Activated CD4-positive, alpha-beta T cell treated with anti-CD3 and anti-CD28 coated beads for 4 hours (primary cell): ENCODE results near the gene XAF1.
"Not testable (repeated sequence)": the region's sequence is repeated elsewhere in the genome, so short reads cannot be mapped to it uniquely, and the experiment has no call there.

Experiments used
- DNase-seq, 2 donors: peaks; one replicate each; pipeline ENCODE4 v3.0.0-alpha.2; 2020

Gene XAF1

GRCh38 chr17:6755281-6755680 is 565 bp upstream of the XAF1 start:
- DNase-seq: no peak

DNA sequence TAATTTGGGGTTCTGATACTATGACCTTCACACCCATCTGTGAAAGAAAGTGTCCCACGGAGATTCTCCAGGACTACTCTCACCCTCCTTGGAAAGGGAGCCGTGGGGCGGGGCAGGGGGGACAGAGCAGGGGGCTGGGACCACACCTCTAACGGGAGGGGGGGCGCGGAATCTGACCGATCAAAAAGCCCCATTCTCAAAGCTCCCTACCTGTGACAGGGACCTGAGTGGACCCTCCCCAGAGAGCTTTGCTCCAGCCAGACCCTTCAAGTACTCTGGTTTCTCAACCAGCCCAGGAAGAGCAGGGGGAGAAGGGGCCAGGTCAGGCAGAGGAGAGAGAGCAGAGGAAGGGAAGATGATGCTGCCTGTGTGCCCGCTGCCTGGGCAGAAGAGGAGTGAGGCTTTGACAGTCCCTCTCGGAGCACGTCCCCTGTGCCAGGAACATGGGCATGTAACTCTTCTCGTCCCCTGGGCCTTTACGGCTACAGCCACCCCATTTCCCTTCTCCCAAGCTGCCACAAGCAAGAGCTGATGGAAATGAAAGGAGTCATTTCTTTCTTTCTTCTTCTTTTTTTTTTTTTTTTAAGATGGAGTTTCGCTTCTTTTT is 682 bp downstream of the XAF1 start:
- no peak for DNase-seq

- DNase-seq: no peak
Observed at GRCh38 chr17:6757747-6758146, 1.9 kb downstream of the XAF1 start.

GRCh38 chr17:6761779-6762178 is 5.9 kb downstream of the XAF1 start:
- no peak for DNase-seq

DNA sequence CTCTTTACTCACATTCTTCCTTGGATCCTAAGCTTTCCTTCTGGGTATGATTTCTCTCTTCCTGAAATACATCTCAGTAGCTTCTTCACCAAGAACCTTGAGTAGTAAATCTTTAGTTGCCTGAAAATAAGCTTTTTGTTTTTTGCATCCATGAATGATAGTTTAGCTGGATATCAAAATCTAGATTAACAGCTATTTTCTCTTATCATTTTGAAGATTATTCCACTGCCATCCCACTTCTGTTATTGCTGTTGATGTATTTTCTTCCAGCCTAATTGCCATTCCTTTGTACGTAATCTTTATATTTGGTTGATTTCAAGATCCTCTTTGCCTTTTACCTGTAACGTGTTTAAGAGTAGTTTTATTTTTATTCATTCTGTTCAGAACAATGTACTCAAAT is 12.6 kb downstream of the XAF1 start:
- DNase-seq: no peak

DNA sequence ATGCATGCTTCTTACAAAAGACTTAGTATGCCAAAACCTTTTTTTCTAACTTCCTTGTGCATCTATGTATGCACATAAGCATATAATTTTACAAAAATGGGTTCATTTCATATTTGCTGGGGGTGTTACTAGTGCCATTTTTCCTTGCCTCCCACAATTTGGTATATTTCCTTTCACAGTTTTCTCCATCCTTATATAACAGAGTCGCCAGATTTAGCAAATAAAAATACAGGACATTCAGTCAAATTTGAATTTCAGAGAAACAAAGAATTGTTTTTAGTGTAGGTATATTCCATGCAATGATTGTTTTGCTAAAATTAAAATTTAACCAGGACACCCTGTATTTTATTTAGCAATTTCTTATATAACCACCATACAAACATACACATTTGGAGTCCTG is 16.2 kb downstream of the XAF1 start:
- no peak for DNase-seq

DNA sequence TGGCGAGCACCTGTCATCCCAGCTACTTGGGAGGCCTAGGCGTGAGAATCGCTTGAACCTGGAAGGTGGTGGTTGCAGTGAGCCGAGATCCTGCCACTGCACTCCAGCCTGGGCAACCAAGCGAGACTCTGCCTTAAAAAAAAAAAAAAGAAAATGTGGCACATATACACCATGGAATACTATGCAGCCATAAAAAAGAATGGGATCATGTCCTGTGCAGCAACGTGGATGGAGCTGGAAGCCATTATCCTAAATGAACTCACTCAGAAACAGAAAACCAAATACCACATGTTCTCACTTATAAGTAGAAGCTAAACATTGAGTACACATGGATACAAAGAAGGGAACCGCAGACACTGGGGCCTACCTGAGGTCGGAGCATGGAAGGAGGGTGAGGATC is 19.1 kb downstream of the XAF1 start:
- not testable (repeated sequence) for DNase-seq

- DNase-seq: no peak
Observed at GRCh38 chr17:6775871-6776405, 20.1 kb downstream of the XAF1 start, which contains the start of gene FBXO39. Gene FBXO39, plus strand, starts transcription at chr17:6776215. Its CDS starts 3,654 bp downstream, at chr17:6779869.

DNA sequence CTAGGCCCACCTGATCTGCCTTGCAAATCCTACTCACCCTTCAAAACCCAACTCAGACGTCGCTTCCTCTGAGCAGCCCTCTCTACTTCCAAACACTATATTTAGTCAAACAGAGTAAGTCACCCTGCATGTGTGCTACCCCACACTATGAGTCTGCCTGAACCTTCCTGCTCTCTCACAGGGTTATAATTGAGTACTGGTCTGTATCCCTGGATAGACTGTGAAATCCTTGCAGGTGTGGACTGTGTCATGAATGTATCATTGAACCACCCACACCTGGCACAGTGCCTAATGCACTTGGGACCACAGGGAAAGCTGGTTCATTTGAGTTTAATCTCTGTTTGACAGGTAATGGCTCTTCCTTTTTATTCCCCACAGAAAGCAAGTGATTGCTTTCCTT is 23.6 kb downstream of the XAF1 start:
- no peak for DNase-seq

DNA sequence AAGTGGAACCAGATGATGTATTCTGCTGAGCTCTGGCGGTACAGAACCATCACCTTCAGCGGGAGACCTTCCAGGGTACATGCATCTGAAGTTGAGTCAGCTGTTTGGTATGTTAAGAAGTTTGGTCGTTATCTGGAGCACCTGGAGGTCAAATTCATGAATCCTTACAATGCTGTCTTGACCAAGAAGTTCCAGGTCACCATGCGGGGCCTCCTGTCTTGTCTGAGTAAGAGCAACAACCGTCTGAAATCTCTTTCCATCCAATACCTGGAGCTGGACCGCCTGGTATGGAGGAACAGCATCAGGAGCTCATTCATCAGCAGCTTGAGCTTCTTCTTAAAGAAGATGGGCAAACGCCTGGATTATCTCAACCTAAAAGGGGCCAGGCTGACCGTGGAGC is 24.2 kb downstream of the XAF1 start:
- DNase-seq: no peak

- DNase-seq: no peak
Observed at GRCh38 chr17:6780886-6781285, 25.0 kb downstream of the XAF1 start.

DNA sequence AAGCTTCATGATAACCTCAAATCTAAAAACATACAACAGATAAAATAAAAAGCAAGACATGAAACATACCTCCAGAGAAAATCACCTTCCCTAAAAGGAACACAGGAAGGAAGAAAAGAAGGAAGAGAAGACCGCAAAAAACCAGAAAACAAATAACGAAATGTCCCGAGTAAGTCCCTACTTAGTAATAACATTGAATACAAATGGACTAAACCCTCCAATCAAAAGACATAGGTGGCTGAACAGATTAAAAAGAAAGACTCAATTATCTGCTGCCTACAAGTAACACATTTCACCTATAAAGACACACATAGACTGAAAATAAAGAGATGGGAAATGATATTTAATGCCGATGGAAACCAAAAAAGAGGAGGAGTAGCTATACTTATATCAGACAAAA is 26.4 kb downstream of the XAF1 start:
- DNase-seq: no peak

DNA sequence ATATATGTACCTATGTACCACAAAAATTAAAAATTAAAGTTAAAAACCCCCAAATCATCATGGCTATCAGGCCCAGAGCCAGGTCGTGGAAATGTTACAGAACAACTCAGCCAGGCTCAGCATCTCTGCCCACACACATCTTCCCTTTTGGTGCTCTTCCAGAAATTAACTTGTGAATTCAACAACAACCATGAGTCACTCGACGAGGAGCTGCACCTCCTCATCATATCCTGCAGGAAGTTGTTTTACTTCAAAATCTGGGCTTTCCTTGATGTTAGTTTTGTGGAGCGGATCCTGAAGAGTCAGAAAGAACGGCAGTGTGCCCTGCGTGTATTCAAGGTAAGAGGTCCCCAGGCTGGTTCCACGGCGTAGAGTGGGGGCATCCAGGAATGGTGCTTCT is 30.8 kb downstream of the XAF1 start:
- no peak for DNase-seq

- DNase-seq: no peak
Observed at GRCh38 chr17:6787081-6787693, 31.3 kb downstream of the XAF1 start.

DNA sequence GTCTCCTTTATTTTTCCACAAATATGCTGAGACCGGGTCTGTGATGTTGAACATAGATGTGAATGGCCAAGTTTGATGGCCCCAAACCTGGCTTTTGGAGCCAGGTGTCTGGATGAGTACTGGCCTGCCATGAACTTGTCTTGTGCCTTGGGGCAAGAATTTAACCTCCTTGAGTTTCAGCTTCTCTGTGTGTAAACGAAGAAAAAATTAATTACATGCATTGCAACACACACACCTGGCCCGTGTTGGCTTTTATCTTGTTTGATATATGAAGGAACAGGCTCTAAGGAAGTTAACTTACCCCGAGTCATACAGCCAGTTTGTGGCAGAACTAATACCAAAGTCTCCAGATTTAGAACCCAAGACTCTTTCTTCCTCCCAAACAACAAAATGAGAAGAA is 33.3 kb downstream of the XAF1 start:
- DNase-seq: no peak

GRCh38 chr17:6793748-6794493 is 38.1 kb downstream of the XAF1 start:
- no peak for DNase-seq

DNA sequence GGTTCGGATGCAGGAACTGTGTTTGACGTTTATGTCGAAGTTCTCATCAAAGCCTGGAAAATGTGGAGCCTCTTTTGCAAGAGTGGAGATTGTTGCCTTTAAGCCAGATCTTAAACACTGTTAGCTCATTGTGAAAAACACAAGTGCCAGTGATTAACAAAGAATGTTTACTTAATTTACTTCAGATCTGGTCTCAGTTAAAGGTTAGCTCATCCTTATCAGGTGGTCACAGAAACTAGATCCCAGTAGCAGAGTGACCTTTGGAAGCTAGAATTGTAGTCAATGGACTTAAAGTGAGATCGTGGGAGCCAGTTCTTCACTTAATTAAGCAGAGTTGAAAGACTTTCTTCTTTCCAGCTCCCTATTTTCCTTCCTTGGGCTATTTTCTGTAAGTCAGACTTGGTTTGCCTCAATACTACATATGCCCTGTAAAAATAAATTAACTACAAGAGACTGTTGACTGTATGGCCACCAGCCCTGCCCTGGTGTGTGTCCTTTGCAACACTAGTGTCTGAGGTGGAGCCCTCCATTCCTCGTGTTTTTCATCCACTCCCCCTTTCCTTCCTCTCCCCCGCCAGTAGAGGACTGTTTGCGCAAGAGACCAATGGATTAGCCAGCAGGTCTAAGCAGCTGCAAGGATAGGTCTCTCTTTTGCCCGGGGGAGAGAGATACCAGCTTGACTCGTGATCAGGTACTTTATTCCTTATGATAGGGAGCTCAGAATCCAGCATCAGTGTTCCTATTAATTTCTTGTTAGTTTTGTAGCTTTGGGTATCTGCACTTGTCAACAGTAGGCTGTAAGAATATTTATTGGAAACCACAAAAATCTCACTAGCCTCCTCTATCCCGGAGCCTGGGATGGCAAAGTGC is 40.4 kb downstream of the XAF1 start:
- no peak for DNase-seq

GRCh38 chr17:6796887-6797490 is 41.1 kb downstream of the XAF1 start:
- no peak for DNase-seq

DNA sequence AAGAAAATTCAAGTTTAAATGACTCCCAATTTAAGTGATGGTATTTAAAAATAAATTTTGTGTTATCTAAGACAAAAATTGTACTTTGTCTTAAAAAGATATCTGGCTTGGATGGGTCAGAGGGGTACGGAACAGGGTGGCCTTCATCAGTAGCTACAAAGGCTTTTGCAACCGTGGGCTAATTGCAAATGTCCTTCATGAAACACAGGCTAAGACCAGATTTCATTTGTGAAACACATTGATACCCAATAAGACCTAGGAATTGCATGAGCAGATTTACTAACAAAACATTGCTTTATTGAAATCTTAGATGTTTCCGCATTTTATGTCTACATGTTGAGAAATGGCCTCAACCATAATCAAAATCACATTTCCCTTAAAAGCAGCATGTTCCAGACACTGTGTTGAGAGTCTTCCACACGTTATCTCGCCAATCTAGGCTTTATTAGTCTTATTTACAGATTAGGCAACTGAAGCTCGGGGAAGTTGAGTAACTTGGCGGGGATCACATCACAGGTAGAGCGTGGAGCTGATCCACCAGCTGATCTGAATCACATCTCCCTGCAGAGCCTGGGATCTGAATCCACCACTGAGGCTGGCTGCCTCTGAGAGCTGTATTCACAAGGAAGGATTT is 42.0 kb downstream of the XAF1 start:
- DNase-seq: no peak

DNA sequence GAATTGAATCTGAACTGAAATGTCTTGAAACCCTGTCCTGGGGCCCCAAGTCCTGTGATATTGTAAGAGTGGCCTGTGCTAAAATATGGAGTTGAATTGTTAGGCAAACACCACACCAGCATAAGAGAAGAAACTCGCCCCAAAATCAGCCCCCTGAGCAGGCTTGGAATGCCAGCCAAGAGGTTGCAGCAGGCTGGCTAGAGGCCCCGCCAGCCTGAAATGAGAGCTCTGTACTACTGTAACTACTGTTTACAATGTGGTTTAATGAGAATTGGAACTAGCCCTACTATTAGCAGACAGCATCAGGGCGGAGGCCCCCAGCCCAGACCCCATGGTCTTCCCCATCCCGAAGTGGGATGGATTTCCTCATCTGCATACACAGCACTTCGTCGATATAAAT is 43.9 kb downstream of the XAF1 start:
- no peak for DNase-seq

GRCh38 chr17:6800422-6801027 is 44.7 kb downstream of the XAF1 start:
- no peak for DNase-seq

DNA sequence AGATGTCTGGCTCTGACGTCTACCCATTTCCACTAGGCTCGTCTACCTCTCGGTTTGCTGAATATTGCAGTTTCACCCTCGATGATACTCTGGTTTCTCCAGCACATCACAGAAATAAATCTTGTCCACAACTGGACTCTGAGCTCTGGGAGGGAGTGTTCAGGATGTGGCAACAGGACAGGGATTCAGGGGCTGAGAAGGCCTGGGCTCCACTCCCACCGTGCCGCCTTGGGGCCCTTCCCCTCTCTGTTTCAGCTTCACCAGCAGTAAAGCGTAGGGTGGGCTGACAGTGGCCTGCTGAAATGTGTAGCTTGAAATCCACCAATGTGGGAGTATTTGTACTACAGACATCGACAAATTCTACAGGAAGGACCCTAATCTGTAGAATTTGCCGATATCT is 55.7 kb downstream of the XAF1 start:
- DNase-seq: no peak
